ENCODE measurements around the gene THOC6.
"Not testable (repeated sequence)": the region's sequence is repeated elsewhere in the genome, so short reads cannot be mapped to it uniquely, and the experiment has no call there.

Gene THOC6

DNA sequence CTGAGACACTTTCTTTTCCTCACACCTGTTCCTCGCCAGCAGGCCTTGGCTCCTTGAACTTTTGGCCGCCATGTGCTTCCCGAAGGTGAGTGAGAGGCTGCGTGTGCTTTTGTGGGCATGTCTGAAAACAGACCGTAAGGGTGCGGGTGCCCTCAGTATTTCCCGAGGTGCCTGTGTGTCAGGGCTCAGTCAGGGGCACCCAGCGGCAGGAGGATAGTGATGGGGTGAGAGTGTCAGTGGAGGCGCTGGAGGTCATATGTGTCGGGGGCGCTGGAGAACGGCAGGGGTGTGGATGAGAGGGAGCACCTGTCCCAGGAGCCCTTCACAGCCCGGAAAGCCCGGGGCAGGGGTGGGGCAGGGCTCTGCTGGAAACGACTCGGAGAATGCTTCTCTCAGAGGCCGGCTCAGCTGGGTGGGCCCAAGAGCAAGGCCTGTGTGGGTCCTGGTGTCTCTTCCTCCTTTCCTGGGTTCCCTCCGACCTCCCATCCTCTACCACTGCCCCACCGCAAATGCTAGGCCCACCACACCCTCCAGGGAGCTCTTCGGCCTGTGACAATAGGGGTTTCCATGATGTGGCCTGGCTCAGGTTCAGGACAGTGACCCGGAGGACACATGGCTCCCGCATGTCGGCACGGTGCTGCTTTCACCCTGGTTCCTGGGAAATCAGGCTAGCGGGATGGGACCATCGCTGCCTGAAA lies 42.1 kb downstream of the THOC6 start:
- TF ChIP-seq, protein P1, sequence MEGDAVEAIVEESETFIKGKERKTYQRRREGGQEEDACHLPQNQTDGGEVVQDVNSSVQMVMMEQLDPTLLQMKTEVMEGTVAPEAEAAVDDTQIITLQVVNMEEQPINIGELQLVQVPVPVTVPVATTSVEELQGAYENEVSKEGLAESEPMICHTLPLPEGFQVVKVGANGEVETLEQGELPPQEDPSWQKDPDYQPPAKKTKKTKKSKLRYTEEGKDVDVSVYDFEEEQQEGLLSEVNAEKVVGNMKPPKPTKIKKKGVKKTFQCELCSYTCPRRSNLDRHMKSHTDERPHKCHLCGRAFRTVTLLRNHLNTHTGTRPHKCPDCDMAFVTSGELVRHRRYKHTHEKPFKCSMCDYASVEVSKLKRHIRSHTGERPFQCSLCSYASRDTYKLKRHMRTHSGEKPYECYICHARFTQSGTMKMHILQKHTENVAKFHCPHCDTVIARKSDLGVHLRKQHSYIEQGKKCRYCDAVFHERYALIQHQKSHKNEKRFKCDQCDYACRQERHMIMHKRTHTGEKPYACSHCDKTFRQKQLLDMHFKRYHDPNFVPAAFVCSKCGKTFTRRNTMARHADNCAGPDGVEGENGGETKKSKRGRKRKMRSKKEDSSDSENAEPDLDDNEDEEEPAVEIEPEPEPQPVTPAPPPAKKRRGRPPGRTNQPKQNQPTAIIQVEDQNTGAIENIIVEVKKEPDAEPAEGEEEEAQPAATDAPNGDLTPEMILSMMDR (IDR thresholded peaks at IDR 0.05; ENCODE audit: low read depth, low read length, missing control alignments), result no peak
- DNase-seq (ENCODE audit: low read depth), result no peak
- no peak overlapping the region for H3K4me3 ChIP-seq (ENCODE audit: low read depth, low read length)
- in situ Hi-C loops (cut with HindIII; ENCODE audit: low sequenced_read_pairs), result loop anchor here (5.0 kb wide), 1 partner anchor 86 kb away; no protein-coding TSS in a partner anchor

DNA sequence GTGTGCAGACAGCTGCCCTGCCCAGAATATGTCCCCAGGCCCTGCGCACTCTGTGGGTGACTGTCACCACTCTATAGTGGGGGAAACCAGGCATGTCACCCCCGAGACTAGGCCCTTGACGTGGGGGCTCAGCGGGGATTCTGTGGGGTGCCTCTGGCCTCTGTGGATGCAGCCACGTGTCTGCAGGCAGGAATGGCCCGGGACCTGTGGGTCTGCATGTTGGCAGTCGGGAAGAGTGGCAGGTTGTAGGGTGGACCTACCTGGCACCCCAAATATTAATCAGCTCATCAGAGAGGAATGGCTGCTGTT lies 42.6 kb downstream of the THOC6 start:
- TF ChIP-seq, protein P1 (IDR thresholded peaks at IDR 0.05; ENCODE audit: low read depth, low read length, missing control alignments), result no peak

DNA sequence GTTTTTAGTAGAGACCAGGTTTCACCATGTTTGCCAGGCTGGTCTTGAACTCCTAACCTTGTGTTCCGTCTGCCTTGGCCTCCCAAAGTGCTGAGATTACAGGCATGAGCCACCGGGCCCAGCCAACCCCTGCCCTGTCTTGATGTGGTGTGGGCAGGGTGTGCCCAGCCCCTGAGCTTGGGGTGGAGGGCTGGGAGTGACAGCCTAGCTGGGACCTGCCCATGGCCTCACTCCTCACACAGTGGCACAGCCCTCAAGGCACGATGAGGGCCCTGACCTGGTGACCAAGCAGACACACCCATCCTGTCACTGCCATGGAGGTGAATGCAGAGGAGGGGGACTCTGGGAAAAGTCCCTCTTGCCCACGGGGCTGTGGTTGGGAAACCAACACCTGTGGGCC lies 44.7 kb downstream of the THOC6 start:
- no peak for DNase-seq (ENCODE audit: low read depth)
- TF ChIP-seq, protein P1 (IDR thresholded peaks at IDR 0.05; ENCODE audit: low read depth, low read length, missing control alignments), result no peak
- H3K4me3 ChIP-seq (ENCODE audit: low read depth, low read length), result no peak overlapping the region
- in situ Hi-C loops (cut with HindIII; ENCODE audit: low sequenced_read_pairs), result loop anchor here (5.0 kb wide), 1 partner anchor 84 kb away; no protein-coding TSS in a partner anchor

More for the DNA sequence above, 42.6 kb downstream of the THOC6 start:
- no peak overlapping the region for H3K4me3 ChIP-seq (ENCODE audit: low read depth, low read length)
- in situ Hi-C loops (cut with HindIII; ENCODE audit: low sequenced_read_pairs), result loop anchor here (5.0 kb wide), 1 partner anchor 86 kb away; no protein-coding TSS in a partner anchor
- no peak for DNase-seq (ENCODE audit: low read depth)

DNA sequence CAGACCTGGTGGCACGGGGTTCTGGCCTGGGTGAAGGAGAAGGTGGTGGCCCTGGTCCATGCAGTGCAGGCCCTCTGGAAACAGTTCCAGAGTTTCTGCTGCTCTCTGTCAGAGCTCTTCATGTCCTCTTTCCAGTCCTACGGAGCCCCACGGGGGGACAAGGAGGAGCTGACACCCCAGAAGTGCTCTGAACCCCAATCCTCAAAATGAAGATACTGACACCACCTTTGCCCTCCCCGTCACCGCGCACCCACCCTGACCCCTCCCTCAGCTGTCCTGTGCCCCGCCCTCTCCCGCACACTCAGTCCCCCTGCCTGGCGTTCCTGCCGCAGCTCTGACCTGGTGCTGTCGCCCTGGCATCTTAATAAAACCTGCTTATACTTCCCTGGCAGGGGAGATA lies 45.3 kb downstream of the THOC6 start:
- not testable (repeated sequence) for DNase-seq (ENCODE audit: low read depth); H3K4me3 ChIP-seq (ENCODE audit: low read depth, low read length)
- in situ Hi-C loops (cut with HindIII; ENCODE audit: low sequenced_read_pairs), result loop anchor here (5.0 kb wide), 1 partner anchor 83 kb away; no protein-coding TSS in a partner anchor

DNA sequence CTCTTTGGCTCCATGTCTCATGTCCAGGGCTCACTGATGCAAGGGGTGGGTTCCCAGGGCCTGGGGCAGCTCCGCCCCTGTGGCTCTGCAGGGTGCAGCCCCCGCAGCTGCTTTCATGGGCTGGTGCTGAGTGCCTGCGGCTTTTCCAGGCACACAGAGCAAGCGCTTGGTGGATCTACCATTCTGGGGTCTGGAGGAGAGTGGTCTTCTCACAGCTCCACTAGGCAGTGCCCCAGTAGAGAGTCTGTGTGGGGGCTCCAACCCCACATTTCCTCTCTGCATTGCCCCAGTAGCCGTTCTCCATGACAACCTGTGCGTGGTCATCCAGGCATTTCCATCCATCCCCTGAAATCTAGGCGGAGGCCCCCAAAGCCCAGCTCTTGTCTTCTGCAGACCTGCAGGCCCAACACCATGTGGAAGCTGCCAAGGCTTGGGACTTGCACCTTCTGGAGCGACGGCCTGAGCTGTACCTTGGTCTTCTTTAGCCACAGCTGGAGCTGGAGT lies 46.8 kb downstream of the THOC6 start:
- H3K4me3 ChIP-seq (ENCODE audit: low read depth, low read length), result no peak overlapping the region
- in situ Hi-C loops (cut with HindIII; ENCODE audit: low sequenced_read_pairs), result no loop called here
- TF ChIP-seq, protein P1 (IDR thresholded peaks at IDR 0.05; ENCODE audit: low read depth, low read length, missing control alignments), result no peak
- no peak for DNase-seq (ENCODE audit: low read depth)

DNA sequence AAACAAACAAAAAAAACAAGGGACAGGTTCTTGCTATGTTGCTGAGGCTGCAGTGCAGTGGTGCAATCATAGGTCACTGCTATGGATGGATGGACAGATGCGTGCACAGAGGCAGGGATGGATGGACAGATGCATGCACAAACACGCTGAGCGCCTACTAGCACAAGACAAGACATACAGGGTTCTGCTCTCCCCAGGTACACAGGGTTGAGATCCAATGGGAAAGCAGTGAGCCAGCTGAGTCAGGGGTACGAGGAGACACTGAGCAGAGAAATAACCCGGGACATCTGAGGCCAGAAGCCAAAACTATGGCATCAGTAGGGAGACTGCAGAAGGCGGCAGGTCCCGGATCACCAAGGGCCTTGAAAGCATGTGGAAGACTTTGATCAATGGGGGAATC lies 47.8 kb downstream of the THOC6 start:
- in situ Hi-C loops (cut with HindIII; ENCODE audit: low sequenced_read_pairs), result no loop called here
- TF ChIP-seq, protein P1 (IDR thresholded peaks at IDR 0.05; ENCODE audit: low read depth, low read length, missing control alignments), result no peak
- no peak overlapping the region for H3K4me3 ChIP-seq (ENCODE audit: low read depth, low read length)
- no peak for DNase-seq (ENCODE audit: low read depth)

DNA sequence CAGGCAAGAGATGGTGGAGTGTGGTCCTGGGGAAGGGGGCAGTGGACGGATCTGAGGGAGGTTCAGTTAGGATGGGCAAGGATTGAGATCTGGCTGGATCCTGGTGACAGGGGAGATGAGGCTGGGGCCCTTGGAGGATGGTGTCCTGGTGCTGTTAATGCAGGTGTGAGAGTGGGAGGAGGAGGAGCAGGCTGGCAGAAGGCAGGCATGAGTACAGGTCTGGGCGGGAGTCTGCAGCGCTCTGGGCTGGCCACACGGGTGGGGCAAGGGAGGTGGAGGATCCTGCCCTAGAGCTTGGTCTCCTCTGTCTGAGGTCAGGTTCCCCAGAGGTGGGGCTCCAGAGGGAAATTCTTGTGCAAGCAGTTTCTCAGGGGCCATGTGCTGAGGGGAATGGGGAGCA lies 48.3 kb downstream of the THOC6 start:
- H3K4me3 ChIP-seq (ENCODE audit: low read depth, low read length); in situ Hi-C loops (cut with HindIII; ENCODE audit: low sequenced_read_pairs); DNase-seq (ENCODE audit: low read depth): not testable (repeated sequence)

DNA sequence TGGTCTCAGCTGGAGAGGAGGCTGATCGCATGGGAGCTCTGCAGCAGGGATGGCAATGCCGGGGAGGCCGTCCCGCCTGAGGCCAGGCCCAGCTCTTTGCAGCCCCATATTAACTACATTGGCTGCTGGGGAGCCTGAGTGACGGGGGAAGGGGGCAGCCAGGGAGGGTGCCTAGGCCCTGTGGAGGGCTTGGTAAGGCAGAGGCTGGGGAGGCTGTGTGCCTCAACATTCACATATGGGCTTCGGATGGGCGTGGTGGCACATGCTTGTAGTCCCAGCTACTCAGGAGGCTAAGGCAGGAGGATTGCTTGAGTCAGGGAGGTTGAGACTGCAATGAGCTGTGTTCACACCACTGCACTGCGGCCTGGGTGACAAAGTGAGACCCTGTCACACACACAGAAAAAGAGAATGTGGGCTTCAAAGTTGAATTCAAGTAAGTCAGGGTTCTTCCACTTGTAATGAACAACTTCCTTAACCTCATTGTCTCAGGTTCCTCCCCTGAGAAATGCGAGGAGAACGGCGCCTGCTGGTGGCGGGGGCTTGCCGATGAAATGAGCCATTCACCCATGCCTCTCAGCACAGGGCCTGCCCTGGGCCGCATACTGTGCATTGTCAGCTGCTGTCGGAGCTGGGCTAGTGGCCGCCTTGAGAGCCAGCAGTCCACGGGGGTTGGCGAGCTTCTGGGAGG lies 48.9 kb downstream of the THOC6 start:
- in situ Hi-C loops (cut with HindIII; ENCODE audit: low sequenced_read_pairs); DNase-seq (ENCODE audit: low read depth); H3K4me3 ChIP-seq (ENCODE audit: low read depth, low read length): not testable (repeated sequence)

All from astrocyte of the cerebellum (primary cell).